Testis (tissue), 3 donors: ENCODE data around the gene LDB1. TPM values are rescaled to one million over a fixed set of nuclear protein-coding genes. Genes with fewer than 3 reads are reported as not detected.
A peak's percentile ranks its signal among the peaks of the same experiment; 100 is the strongest.

Experiments
- DNase-seq: peaks from one replicate; pipeline ENCODE4 v3.0.0-alpha.2; 2019
- H3K27ac ChIP-seq, 2 donors: fragments of 200-600 bp; sonication (generic); one replicate each; pipeline ENCODE4 v1.5.1; 2019
- H3K27me3 ChIP-seq: fragments of 200-600 bp; sonication (generic); one replicate; pipeline ENCODE4 v1.5.1; 2019
- H3K36me3 ChIP-seq: fragments of 200-600 bp; sonication (generic); one replicate; pipeline ENCODE4 v1.5.1; 2017; ENCODE audit warnings: low read depth; ENCODE audit errors: missing control alignments
- H3K4me1 ChIP-seq: fragments of 200-600 bp; sonication (generic); one replicate; pipeline ENCODE4 v1.5.1; 2019
- H3K4me3 ChIP-seq, 2 donors: fragments of 200-600 bp; sonication (generic); one replicate each; pipeline ENCODE4 v1.5.1; 2017 to 2019
- H3K9me3 ChIP-seq: fragments of 200-600 bp; sonication (generic); one replicate; pipeline ENCODE4 v1.5.1; 2017
- CTCF ChIP-seq, 3 experiments: fragments of 450-650 bp in 2 of 3; fragments of 200-600 bp in 1 of 3; sonication (generic) in 1 of 3; IDR thresholded peaks; one replicate each; pipeline ENCODE4 v1.5.1; 2016 to 2019; ENCODE audit warnings: antibody characterized with exemption in 3 of 3, mild to moderate bottlenecking in 2 of 3, moderate library complexity in 1 of 3
- POLR2A ChIP-seq: fragments of 450-650 bp; IDR thresholded peaks from one replicate; pipeline ENCODE4 v1.6.1; 2017; ENCODE audit warnings: antibody characterized with exemption, mild to moderate bottlenecking, moderate library complexity
- WGBS, 2 donors: methylation state at CpG; one replicate each; pipeline ENCODE4 v1.1.5; 2018; 5-methylcytosine and 5-hydroxymethylcytosine counted together
- intact Hi-C: fragments of 100-400 bp; cut with DNase I; formaldehyde crosslinking; loops from one replicate; pipeline ENCODE4 v1.15.1; 2023; ENCODE audit warnings: low total_unique reads
- polyA plus RNA-seq: library from polyadenylated mRNA; stranded (reverse); fragments of 350-450 nt; fragmentation: Illumina TruSeq; extraction: RNeasy Lipid Tissue Mini Kit (QIAGEN cat#74804); gene quantifications from one replicate; pipeline ENCODE4 v1.2.3, GENCODE V29; 2014; ENCODE audit warnings: low read depth, low replicate concordance; ENCODE audit not compliant: insufficient read depth
- total RNA-seq, 2 donors: library from RNA; depleted of rRNA; stranded (reverse); fragments of >200 nt; gene quantifications; one replicate each; pipeline ENCODE4 v1.2.3, GENCODE V29; 2016

LDB1 gene
- total and polyA plus RNA-seq, 3 donors from 2014 or later = 64.2 to 90.5 (median 80.0) TPM

- DNase-seq = no peak
- no peaks in the 10 kb centered on the region for H3K36me3 ChIP-seq
- intact Hi-C loops = no loop called here
Observed at GRCh38 chr10:102159051-102159597, 39.0 kb upstream of the LDB1 start.

GRCh38 chr10:102157224-102157623, 37.1 kb upstream of the LDB1 start:
- H3K27ac ChIP-seq = no peak overlapping the region
- H3K4me1 ChIP-seq = peaks cover 10% of the 10 kb centered on the region
- no peaks in the 10 kb centered on the region for H3K36me3 ChIP-seq
- no peak overlapping the region for H3K4me3 ChIP-seq
- WGBS, 2 donors = 82 to 91% methylated on average over 3 of the region's 3 CpGs
- TF ChIP-seq POLR2A (no peak), CTCF (IDR thresholded peaks at IDR 0.05) (no peak)
- no peak for DNase-seq
- no peaks in the 10 kb centered on the region for H3K9me3 ChIP-seq
- intact Hi-C loops = no loop called here
- H3K27me3 ChIP-seq = no peaks in the 10 kb centered on the region

More at GRCh38 chr10:102159051-102159597, 39.0 kb upstream of the LDB1 start:
- 89 to 94% methylated on average over 5 of the region's 5 CpGs for WGBS, 2 donors
- Histone ChIP-seq H3K9me3 (no peaks in the 10 kb centered on the region), H3K4me3 (no peak overlapping the region), H3K4me1 (no peaks in the 10 kb centered on the region), H3K27me3 (no peaks in the 10 kb centered on the region), H3K27ac (no peak overlapping the region)
- TF ChIP-seq POLR2A (no peak), CTCF (IDR thresholded peaks at IDR 0.05) (no peak)

- H3K9me3 ChIP-seq = no peaks in the 10 kb centered on the region
- peaks cover 16% of the 10 kb centered on the region for H3K4me1 ChIP-seq
- TF ChIP-seq POLR2A (no peak), CTCF (IDR thresholded peaks at IDR 0.05) (no peak)
- DNase-seq = no peak
- no peaks in the 10 kb centered on the region for H3K36me3 ChIP-seq
- intact Hi-C loops = no loop called here
- H3K4me3 ChIP-seq = no peak overlapping the region
- H3K27ac ChIP-seq = no peak overlapping the region
- no peaks in the 10 kb centered on the region for H3K27me3 ChIP-seq
- WGBS, 2 donors = 94 to 96% methylated on average over 11 of the region's 11 CpGs
Observed at GRCh38 chr10:102154466-102155116, 34.4 kb upstream of the LDB1 start.

- H3K27me3 ChIP-seq = no peaks in the 10 kb centered on the region
- no peaks in the 10 kb centered on the region for H3K36me3 ChIP-seq
- DNase-seq = no peak
- peak overlapping the region in 1 of 2 donors; percentile 84 for H3K27ac ChIP-seq
- WGBS, 2 donors = 20 to 26% methylated on average over 5 of the region's 5 CpGs
- peak overlapping the region; percentile 82 to 93 for H3K4me3 ChIP-seq
- H3K9me3 ChIP-seq = no peaks in the 10 kb centered on the region
- intact Hi-C loops = no loop called here
- TF ChIP-seq CTCF (IDR thresholded peaks at IDR 0.05) (no peak), POLR2A (no peak)
- H3K4me1 ChIP-seq = peaks cover 16% of the 10 kb centered on the region
Observed at GRCh38 chr10:102153093-102153620, 33.0 kb upstream of the LDB1 start.
